Measurements from ENCODE around the gene GLMN.

The GLMN gene, protein sequence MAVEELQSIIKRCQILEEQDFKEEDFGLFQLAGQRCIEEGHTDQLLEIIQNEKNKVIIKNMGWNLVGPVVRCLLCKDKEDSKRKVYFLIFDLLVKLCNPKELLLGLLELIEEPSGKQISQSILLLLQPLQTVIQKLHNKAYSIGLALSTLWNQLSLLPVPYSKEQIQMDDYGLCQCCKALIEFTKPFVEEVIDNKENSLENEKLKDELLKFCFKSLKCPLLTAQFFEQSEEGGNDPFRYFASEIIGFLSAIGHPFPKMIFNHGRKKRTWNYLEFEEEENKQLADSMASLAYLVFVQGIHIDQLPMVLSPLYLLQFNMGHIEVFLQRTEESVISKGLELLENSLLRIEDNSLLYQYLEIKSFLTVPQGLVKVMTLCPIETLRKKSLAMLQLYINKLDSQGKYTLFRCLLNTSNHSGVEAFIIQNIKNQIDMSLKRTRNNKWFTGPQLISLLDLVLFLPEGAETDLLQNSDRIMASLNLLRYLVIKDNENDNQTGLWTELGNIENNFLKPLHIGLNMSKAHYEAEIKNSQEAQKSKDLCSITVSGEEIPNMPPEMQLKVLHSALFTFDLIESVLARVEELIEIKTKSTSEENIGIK

DNA sequence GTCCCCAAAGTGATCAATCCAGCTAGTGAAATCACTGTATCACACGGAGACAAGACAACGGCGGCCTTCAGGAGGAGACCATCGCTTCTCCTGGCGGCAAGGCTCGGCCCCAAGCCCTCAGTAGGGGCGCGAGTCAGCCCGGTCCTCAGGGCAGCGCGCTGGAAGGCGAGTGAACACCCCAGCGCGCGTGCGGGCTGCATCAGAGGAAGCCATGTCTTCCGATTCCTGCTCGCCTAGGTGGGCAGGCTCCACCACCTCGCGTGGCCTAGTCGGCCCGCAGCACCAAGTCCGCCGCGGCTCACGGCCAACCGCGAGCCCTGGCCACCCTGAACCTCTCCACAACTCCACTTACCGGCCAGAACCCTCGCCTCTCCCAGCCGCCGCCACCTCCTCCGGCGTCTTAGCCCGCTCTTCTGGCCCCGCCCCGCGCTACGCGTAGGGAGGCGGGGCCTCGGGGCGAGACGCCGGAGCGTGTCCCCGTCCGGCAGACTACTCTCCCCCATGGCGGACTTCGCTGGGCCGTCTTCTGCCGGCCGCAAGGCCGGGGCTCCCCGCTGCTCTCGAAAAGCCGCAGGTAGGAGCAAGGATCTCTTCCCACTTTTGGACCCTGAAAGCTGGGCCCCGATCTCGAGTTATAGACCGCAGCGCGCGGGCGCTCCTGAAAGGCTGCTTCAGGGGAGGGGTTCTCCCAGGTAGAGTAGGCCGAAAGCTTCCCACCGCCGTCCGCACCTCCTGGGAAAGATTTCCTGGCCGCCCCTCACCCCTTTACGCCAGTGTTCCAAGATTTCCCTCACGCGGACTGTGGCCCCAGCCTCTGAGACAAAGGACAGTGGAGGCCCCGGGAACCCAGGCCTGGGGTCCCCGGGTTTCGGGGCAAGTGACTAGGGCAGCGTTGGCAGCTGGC is at the start of gene GLMN, which contains the start of gene RPAP2:
Gene GLMN, minus strand, starts transcription at position 415 of the 904 bp plus-strand sequence. CDS start 988 bp downstream, outside the sequence.
Gene RPAP2, plus strand, starts transcription at position 487 of the 904 bp plus-strand sequence. Its CDS starts 15 bp downstream, at position 502.
- peak; percentile 86 for DNase-seq (ENCODE audit: low spot score)

DNA sequence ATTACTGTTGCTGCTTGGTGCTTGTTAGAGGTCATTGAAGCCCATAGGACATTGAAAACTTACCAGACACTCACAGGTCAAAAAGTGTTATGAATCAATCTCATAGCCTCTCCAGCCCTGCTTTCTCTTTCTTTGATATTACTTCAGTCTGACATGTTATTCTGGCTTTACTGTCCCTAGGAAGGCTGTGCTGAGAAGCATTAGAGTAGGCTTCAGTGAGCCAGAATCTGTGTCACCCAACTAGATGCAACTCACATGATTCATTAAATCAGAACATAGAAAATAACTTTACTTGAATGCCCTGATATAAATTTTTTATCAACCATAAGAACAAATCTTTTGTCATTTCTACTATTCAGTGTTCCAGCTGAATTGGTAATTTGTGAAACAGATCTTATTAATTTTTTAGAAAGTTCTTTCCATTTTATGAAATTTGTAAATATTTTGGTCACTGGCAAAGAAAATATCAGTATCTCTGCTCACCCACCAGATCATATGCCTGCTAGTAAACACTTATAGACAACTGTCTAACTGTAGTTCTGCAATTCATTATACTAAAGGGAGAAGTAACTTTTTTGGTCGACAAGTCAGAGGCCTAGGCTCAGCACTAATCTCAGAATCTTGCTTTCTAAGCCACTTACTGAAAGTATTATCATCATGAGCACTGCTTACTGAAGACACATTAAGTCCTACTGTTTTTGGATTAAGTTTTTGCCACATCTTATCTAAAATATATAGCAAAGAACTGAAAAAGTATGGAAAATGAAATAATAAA is 48.3 kb upstream of the GLMN start:
- TF ChIP-seq, protein P1, sequence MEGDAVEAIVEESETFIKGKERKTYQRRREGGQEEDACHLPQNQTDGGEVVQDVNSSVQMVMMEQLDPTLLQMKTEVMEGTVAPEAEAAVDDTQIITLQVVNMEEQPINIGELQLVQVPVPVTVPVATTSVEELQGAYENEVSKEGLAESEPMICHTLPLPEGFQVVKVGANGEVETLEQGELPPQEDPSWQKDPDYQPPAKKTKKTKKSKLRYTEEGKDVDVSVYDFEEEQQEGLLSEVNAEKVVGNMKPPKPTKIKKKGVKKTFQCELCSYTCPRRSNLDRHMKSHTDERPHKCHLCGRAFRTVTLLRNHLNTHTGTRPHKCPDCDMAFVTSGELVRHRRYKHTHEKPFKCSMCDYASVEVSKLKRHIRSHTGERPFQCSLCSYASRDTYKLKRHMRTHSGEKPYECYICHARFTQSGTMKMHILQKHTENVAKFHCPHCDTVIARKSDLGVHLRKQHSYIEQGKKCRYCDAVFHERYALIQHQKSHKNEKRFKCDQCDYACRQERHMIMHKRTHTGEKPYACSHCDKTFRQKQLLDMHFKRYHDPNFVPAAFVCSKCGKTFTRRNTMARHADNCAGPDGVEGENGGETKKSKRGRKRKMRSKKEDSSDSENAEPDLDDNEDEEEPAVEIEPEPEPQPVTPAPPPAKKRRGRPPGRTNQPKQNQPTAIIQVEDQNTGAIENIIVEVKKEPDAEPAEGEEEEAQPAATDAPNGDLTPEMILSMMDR (IDR thresholded peaks at IDR 0.05), result no peak
- DNase-seq (ENCODE audit: low spot score), result no peak
- Histone ChIP-seq H3K4me3 (no peak overlapping the region), H3K27ac (no peak overlapping the region)

More for the DNA sequence above, at the start of gene GLMN, which contains the start of gene RPAP2:
- TF ChIP-seq, protein P1 (IDR thresholded peaks at IDR 0.05), result no peak
- peak within 1 kb of the TSS; percentile 94 for H3K4me3 ChIP-seq
- peak within 1 kb of the TSS; percentile 90 to 98 for H3K27ac ChIP-seq

DNA sequence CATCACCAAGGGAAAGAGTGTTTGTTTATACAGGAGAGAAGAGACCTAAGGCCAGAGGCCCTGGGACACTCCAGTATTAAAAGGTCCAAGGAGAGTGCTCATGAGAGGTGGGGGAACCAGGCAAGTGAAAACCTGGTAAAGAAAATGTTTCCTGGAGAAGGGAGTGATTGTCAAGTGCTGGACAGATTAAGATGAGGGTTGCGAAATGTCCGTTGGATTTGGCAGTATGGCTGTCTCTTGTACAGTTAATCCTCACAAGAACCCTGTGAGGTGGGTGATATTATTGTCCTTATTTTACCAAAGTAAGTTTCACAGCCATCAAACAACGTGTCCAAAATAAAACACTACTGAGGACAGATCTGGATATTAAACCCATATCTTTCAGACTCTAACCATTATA is 44.3 kb upstream of the GLMN start:
- no peak for DNase-seq (ENCODE audit: low spot score)
- H3K4me3 ChIP-seq, result no peak overlapping the region
- no peak overlapping the region for H3K27ac ChIP-seq
- TF ChIP-seq, protein P1 (IDR thresholded peaks at IDR 0.05), result no peak

DNA sequence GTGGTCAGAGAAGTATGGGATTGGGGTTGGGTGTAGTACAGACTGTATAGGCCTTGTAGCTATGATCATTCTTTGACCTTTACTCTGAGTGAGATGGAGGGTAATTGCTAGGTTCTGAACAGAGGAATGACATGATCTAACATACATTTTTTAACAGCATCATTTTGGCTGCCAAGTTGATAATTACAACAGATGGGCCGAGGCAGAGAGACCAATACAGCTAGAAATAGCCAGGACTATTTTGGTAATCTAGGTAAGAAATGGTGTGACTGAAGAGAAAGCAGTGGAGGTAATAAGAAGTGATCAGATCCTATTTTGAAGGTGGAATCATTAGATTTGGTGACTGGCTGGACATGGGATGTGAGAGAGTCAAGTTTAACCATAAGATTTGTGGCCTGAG is 43.6 kb upstream of the GLMN start:
- no peak overlapping the region for H3K27ac ChIP-seq
- DNase-seq (ENCODE audit: low spot score), result no peak
- TF ChIP-seq, protein P1 (IDR thresholded peaks at IDR 0.05), result no peak
- H3K4me3 ChIP-seq, result no peak overlapping the region

DNA sequence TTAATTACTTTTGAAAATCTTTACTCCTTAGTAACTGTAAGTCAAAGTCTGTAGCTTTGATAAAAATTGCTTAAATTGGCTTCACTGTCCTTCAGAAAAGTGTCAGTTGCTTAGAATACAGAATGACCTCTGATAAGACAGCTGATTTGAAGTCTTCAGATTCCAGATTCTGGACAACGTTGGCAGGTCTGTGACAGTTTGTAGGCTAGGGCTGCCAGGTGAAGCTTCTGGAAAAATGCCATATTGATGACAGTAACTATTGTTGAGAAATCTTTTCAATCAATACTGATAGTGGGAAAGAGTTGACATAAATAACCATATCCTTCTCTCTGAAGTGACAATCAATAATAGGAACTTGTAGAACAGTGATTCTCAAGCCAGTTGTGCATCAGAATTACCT is 41.4 kb upstream of the GLMN start:
- DNase-seq (ENCODE audit: low spot score), result no peak
- TF ChIP-seq, protein P1 (IDR thresholded peaks at IDR 0.05), result no peak
- Histone ChIP-seq H3K27ac (no peak overlapping the region), H3K4me3 (no peak overlapping the region)

DNA sequence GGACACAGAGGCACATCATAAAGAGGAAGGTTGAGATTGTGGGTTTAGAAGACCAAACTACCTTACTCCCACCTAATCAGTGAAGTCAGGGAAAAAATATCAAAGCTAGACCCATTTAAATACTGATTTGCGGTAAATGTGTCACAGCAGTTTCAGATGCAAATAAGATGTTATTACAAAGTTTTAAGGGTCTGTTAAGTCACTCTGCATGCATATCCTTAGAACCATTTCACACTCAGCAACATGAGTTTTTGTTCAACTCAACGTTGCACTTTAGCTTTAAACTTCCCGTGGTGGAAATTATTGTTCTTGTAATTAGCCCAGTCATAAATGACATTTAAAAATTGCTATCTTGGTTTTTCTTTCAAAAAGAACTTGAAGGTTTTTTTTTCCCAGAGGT is 34.9 kb upstream of the GLMN start:
- no peak for DNase-seq (ENCODE audit: low spot score)
- H3K4me3 ChIP-seq, result no peak overlapping the region
- TF ChIP-seq, protein P1 (IDR thresholded peaks at IDR 0.05), result no peak
- H3K27ac ChIP-seq, result no peak overlapping the region
